HepG2 (cell line): ENCODE results near the gene ZNF771. TPM values are rescaled to one million over a fixed set of nuclear protein-coding genes. Genes with fewer than 3 reads are reported as not detected.

ENCODE experiments used
- ARNTL ChIP-seq: sonication (generic); formaldehyde crosslinking; IDR thresholded peaks from 2 replicates; pipeline ENCODE4 v1.4.0; 2020; ENCODE audit warnings: mild to moderate bottlenecking, missing genetic modification reagents
- ASH2L ChIP-seq: fragments of 300-600, 200-600 bp; sonication (generic); IDR thresholded peaks from 2 replicates; pipeline ENCODE4 v1.7.0; 2017; ENCODE audit warnings: low read depth, mild to moderate bottlenecking, moderate library complexity, mixed read lengths, low read length; ENCODE audit not compliant: insufficient read length
- GFI1 ChIP-seq: sonication (generic); formaldehyde crosslinking; IDR thresholded peaks from 2 replicates; pipeline ENCODE4 v1.5.0; 2020; ENCODE audit warnings: missing genetic modification reagents, mild to moderate bottlenecking, borderline replicate concordance
- ISL2 ChIP-seq: sonication (generic); formaldehyde crosslinking; IDR thresholded peaks from 2 replicates; pipeline ENCODE4 v1.5.0; 2020; ENCODE audit warnings: missing genetic modification reagents
- NR2F6 ChIP-seq, 2 experiments: IDR thresholded peaks; 2 replicates each; pipeline ENCODE4 v1.6.1; 2016; ENCODE audit warnings: antibody characterized with exemption in 1 of 2, mild to moderate bottlenecking in 1 of 2
- PATZ1 ChIP-seq: sonication (generic); formaldehyde crosslinking; IDR thresholded peaks from 2 replicates; pipeline ENCODE4 v1.4.0; 2020; ENCODE audit warnings: missing genetic modification reagents
- PRMT3 ChIP-seq: sonication (generic); formaldehyde crosslinking; IDR thresholded peaks from 2 replicates; pipeline ENCODE4 v1.8.1; 2022; ENCODE audit warnings: low read depth, mild to moderate bottlenecking, moderate library complexity, missing genetic modification reagents, borderline replicate concordance
- PTBP1 ChIP-seq: fragments of 200-400 bp; formaldehyde crosslinking; IDR thresholded peaks from 2 replicates; pipeline ENCODE4 v1.6.1; 2018; ENCODE audit warnings: low read length, low read depth; ENCODE audit not compliant: poor library complexity, severe bottlenecking
- SAFB2 ChIP-seq: sonication (generic); formaldehyde crosslinking; IDR thresholded peaks from 2 replicates; pipeline ENCODE4 v1.5.1; 2020; ENCODE audit warnings: missing genetic modification reagents, low read depth, mild to moderate bottlenecking, borderline replicate concordance
- SNAPC2 ChIP-seq: sonication (generic); formaldehyde crosslinking; IDR thresholded peaks from 2 replicates; pipeline ENCODE4 v1.8.1; 2022; ENCODE audit warnings: mild to moderate bottlenecking, missing genetic modification reagents
- XBP1 ChIP-seq: sonication (generic); formaldehyde crosslinking; IDR thresholded peaks from 2 replicates; pipeline ENCODE4 v1.5.0; 2020; ENCODE audit warnings: missing genetic modification reagents
- ZBTB14 ChIP-seq: sonication (generic); formaldehyde crosslinking; IDR thresholded peaks from 2 replicates; pipeline ENCODE4 v1.4.0; 2020; ENCODE audit warnings: missing genetic modification reagents
- ZBTB20 ChIP-seq: sonication (generic); formaldehyde crosslinking; IDR thresholded peaks from 2 replicates; pipeline ENCODE4 v1.8.1; 2023; ENCODE audit warnings: missing genetic modification reagents, low read depth, mild to moderate bottlenecking, borderline replicate concordance
- ZNF160 ChIP-seq: sonication (generic); formaldehyde crosslinking; IDR thresholded peaks from 2 replicates; pipeline ENCODE4 v1.8.0; 2022; ENCODE audit warnings: mild to moderate bottlenecking, inconsistent platforms, missing genetic modification reagents
- ZNF335 ChIP-seq: sonication (generic); formaldehyde crosslinking; IDR thresholded peaks from 2 replicates; pipeline ENCODE4 v1.4.0; 2020; ENCODE audit warnings: missing genetic modification reagents
- ZNF33A ChIP-seq: sonication (generic); formaldehyde crosslinking; IDR thresholded peaks from 2 replicates; pipeline ENCODE4 v1.5.1; 2020; ENCODE audit warnings: missing genetic modification reagents, mild to moderate bottlenecking, moderate library complexity, borderline replicate concordance
- ZNF546 ChIP-seq: sonication (generic); formaldehyde crosslinking; conservative IDR thresholded peaks from 2 replicates; pipeline ENCODE4 v1.8.1; 2023; ENCODE audit warnings: mild to moderate bottlenecking, missing genetic modification reagents
- ZNF776 ChIP-seq: sonication (generic); formaldehyde crosslinking; IDR thresholded peaks from 2 replicates; pipeline ENCODE4 v1.4.0; 2020; ENCODE audit warnings: mild to moderate bottlenecking, missing genetic modification reagents
- ZSCAN5A ChIP-seq: sonication (generic); formaldehyde crosslinking; IDR thresholded peaks from 2 replicates; pipeline ENCODE4 v1.8.0; 2022; ENCODE audit warnings: mild to moderate bottlenecking, missing genetic modification reagents, borderline replicate concordance
- polyA plus RNA-seq, 8 experiments: library from polyadenylated mRNA; depleted of rRNA in 3 of 8; stranded (reverse) in 7 of 8; unstranded in 1 of 8; fragments of >200 nt; fragmentation: Illumina TruSeq in 4 of 8; extraction: Trizol in 4 of 8; gene quantifications; 2 replicates each; pipeline versions ENCODE4 v1.2.1 to v1.2.3, GENCODE V29; 2011 to 2016; ENCODE audit warnings: low read depth in 4 of 8, missing spikeins in 1 of 8, mixed read lengths in 1 of 8; ENCODE audit not compliant: insufficient read depth in 1 of 8
- total RNA-seq, 5 experiments: library from RNA; depleted of rRNA; stranded (reverse); fragments of >200 nt; fragmentation: Illumina TruSeq; extraction: Trizol; gene quantifications; 2 replicates each; pipeline ENCODE4 v1.2.3, GENCODE V29; 2016; ENCODE audit warnings: low read depth in 1 of 5
- TF ChIP-seq, protein P1 (sequence below): sonication (generic); formaldehyde crosslinking; IDR thresholded peaks from 2 replicates; pipeline ENCODE4 v1.8.1; 2023; ENCODE audit warnings: mild to moderate bottlenecking, missing genetic modification reagents
- TF ChIP-seq, protein P2 (sequence below): sonication (generic); formaldehyde crosslinking; IDR thresholded peaks from 2 replicates; pipeline ENCODE4 v1.4.0; 2020; ENCODE audit warnings: mild to moderate bottlenecking, missing genetic modification reagents
- TF ChIP-seq, protein P3 (sequence below): sonication (generic); formaldehyde crosslinking; IDR thresholded peaks from 2 replicates; pipeline ENCODE4 v1.4.0; 2020; ENCODE audit warnings: mild to moderate bottlenecking, missing genetic modification reagents

The ZNF771 gene
- total and polyA plus RNA-seq, 2 of the 13 experiments (the other 11 are each of a cell fraction or from before 2014, with no cell fraction given): 5.0 to 11.8 TPM

- no peak for TF ChIP-seq ZBTB20 (CRISPR knock-in tag)
- no peak for TF ChIP-seq ZNF546 (CRISPR knock-in tag)
- TF ChIP-seq SNAPC2 (CRISPR knock-in tag): no peak
- TF ChIP-seq ZNF160 (CRISPR knock-in tag): no peak
- no peak for TF ChIP-seq XBP1 (CRISPR knock-in tag)
- TF ChIP-seq, protein P1, sequence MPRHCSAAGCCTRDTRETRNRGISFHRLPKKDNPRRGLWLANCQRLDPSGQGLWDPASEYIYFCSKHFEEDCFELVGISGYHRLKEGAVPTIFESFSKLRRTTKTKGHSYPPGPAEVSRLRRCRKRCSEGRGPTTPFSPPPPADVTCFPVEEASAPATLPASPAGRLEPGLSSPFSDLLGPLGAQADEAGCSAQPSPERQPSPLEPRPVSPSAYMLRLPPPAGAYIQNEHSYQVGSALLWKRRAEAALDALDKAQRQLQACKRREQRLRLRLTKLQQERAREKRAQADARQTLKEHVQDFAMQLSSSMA (CRISPR knock-in tag): no peak
- TF ChIP-seq PTBP1: no peak
- TF ChIP-seq ZSCAN5A (CRISPR knock-in tag): no peak
- no peak for TF ChIP-seq ZNF776 (CRISPR knock-in tag)
- no peak for TF ChIP-seq ASH2L
- TF ChIP-seq, protein P2, sequence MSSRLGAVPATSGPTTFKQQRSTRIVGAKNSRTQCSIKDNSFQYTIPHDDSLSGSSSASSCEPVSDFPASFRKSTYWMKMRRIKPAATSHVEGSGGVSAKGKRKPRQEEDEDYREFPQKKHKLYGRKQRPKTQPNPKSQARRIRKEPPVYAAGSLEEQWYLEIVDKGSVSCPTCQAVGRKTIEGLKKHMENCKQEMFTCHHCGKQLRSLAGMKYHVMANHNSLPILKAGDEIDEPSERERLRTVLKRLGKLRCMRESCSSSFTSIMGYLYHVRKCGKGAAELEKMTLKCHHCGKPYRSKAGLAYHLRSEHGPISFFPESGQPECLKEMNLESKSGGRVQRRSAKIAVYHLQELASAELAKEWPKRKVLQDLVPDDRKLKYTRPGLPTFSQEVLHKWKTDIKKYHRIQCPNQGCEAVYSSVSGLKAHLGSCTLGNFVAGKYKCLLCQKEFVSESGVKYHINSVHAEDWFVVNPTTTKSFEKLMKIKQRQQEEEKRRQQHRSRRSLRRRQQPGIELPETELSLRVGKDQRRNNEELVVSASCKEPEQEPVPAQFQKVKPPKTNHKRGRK (CRISPR knock-in tag): 0 out of 2 replicates have a peak, but pooled peaks have one; percentile 19
- TF ChIP-seq NR2F6 (IDR thresholded peaks at IDR 0.05): no peak
- no peak; the same call in 1 of the 2 replicates for TF ChIP-seq NR2F6 (CRISPR knock-in tag; IDR thresholded peaks at IDR 0.05)
- TF ChIP-seq PRMT3 (CRISPR knock-in tag): 0 out of 2 replicates have a peak, but pooled peaks have one; percentile 72
- TF ChIP-seq ZNF335 (CRISPR knock-in tag): no peak
- peak; percentile 90 for TF ChIP-seq PATZ1 (CRISPR knock-in tag)
- TF ChIP-seq ZBTB14 (CRISPR knock-in tag): no peak; the same call in 1 of the 2 replicates
- no peak for TF ChIP-seq ARNTL (CRISPR knock-in tag)
- no peak for TF ChIP-seq GFI1 (CRISPR knock-in tag)
- no peak for TF ChIP-seq ISL2 (CRISPR knock-in tag)
- no peak for TF ChIP-seq ZNF33A (CRISPR knock-in tag)
- TF ChIP-seq SAFB2: no peak
- TF ChIP-seq, protein P3, sequence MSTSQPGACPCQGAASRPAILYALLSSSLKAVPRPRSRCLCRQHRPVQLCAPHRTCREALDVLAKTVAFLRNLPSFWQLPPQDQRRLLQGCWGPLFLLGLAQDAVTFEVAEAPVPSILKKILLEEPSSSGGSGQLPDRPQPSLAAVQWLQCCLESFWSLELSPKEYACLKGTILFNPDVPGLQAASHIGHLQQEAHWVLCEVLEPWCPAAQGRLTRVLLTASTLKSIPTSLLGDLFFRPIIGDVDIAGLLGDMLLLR: no peak
Observed at GRCh38 chr16:30395992-30396585, 11.3 kb upstream of the ZNF771 start (continued).
